GM21529 (cell line): ENCODE measurements around the gene NCAN.
"Not testable (repeated sequence)": the region's sequence is repeated elsewhere in the genome, so short reads cannot be mapped to it uniquely, and the experiment has no call there.

Experiments
- ATAC-seq: cut with Tn5 transposase; IDR thresholded peaks from one replicate; pipeline ENCODE4 v1.9.1; 2021; ENCODE audit not compliant: unreplicated experiment

The NCAN gene

GRCh38 chr19:19192910-19193423, 18.8 kb upstream of the NCAN start:
- no peak for ATAC-seq

GRCh38 chr19:19193926-19194325, 17.8 kb upstream of the NCAN start:
- ATAC-seq = no peak

DNA sequence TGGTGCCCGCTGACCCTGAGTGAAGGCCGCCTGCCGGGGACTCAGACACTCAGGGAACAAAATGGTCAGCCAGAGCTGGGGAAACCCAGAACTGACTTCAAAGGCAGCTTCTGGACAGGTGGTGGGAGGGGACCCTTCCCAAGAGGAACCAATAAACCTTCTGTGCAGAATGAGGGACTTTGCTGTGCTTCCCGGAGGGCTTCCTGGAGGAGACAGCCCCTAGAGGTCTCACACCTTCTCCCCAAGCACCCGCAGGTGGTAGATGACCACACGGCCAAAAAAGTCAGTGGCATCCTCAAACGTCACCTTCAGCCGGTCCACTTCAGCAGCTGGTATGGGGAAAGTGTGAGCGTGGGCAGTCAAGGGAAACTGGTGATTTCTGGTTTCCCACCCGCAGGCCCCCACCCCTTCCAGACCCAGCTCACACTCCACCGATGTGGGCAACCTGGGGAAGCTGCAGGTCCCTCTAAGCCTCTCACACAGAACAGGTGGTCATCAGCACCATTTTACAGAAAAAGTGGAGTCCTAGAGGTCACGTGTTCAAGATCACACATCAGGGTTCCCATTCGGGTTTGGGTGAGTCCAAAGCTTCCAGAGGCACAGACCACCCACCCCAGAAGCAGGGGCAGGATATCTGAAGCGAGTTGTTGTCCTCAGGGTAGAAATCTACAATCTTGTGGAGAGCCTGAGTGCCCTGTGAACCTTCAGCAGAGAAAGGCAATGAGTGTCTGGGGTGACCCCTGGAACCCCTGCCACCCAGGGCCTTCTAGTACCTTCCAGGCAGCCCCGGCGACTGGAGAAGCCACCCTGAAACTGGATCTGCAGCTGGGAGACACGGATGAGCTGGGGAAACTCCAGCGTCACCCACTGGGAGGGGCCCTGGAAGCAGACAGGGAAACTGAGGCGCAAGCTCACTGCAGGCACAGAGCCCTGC, 9.8 kb upstream of the NCAN start:
- no peak for ATAC-seq

DNA sequence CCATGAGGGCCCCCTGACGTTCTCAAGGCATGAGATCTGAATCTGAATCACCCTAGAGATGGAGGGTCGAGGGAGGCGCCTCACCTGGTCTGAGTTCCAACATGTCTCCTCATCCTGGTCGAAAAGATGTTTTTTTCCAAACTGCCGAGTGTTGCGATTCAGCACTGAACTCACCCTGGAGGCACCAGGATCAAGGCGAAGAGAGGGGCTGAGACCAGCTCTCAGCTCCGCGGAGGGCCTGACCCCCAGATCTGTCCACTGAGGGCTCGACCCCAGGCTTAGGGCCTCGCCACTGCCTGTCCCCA, 9.1 kb upstream of the NCAN start:
- no peak for ATAC-seq

- ATAC-seq = peak; percentile 67
Measured at GRCh38 chr19:19203012-19203856, 8.5 kb upstream of the NCAN start, which contains the start of gene NR2C2AP. TSS of gene NR2C2AP (minus strand) at chr19:19203414. CDS start at chr19:19203060, 354 bp downstream.

GRCh38 chr19:19204181-19204580, 7.6 kb upstream of the NCAN start:
- no peak for ATAC-seq

GRCh38 chr19:19205416-19206410, 6.0 kb upstream of the NCAN start:
- no peak for ATAC-seq

DNA sequence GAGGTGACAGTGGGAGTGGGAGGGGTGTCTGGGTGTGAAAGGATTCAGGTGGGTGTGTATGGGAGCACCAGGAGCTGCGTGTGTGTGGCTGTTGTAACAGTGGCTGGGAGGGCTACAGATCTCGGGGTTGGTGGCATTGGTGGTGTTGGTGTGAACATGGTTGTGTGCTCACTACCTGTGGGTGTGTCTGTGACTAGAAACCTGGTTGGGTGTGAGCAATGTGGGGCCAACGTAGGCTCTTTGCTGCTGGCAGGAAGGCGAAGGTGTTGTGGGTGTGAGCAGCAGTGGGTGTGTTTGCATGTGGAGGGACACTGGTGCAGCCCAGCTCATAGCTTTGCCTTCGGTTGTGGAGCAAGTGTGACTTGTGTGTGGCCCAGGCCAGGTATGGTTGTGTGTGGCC, 4.8 kb upstream of the NCAN start:
- no peak for ATAC-seq

DNA sequence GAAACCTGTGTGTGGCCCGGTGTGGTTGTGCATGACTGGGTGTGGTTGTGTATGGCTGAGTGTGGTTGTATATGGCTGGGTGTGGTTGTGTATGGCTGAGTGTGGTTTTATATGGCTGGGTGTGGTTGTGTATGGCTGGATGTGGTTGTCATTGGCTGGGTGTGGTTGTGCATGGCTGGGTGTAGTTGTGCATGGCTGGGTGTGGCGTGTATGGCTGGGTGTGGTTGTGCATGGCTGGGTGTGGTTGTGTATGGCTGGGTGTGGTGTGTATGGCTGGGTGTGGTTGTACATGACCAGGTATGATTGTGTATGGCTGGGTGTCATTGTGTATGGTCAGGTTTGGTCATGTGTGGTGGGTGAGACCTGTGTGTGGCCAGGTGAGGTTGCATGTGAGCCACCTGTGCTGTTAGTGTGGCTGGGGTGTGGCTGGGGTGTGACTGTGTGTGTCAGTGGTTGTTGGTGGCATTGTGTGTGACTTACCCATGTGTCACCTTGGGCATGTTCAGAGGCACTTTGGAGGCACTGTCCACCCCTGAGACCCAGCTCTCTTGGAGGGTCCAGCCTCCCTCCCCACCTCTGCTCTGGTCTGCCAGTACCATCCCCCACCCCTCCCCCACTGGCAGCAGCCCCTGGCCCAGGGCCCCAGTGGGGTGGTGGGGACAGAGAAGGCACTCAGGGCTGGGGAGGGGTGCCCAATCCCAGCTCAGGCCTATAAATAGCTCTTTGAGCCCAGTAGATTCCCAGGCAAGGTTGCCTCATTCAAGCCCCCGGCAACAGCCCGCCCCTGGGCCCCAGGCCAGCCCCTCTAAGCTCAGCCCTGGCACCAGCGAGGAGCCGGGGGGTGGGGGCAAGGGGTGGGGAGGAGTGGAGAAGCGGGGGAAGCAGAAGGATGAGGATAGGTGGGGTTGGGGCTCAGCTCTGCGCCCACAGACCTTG, 3.9 kb upstream of the NCAN start:
- no peak for ATAC-seq

DNA sequence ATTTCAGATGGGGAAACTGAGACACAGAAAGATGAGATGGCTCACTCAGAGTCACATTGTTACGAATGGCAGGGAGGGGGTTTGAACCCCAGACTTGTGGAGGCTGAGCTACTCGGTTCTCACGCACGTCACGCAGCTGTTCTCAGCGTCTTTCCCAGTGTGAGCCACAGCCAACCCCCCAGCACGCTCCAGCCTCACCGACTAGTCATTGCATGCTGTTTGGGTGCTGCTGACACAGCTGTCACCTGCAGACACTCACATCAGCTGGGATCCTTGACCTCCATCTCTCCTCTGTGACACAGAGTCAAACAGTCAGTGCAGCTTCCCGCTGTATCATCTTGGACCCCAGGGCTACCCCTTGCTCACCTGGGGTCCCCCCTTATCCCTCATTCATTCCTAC, 2.4 kb upstream of the NCAN start:
- ATAC-seq = no peak

GRCh38 chr19:19212916-19213315, 1.2 kb downstream of the NCAN start:
- ATAC-seq = no peak

DNA sequence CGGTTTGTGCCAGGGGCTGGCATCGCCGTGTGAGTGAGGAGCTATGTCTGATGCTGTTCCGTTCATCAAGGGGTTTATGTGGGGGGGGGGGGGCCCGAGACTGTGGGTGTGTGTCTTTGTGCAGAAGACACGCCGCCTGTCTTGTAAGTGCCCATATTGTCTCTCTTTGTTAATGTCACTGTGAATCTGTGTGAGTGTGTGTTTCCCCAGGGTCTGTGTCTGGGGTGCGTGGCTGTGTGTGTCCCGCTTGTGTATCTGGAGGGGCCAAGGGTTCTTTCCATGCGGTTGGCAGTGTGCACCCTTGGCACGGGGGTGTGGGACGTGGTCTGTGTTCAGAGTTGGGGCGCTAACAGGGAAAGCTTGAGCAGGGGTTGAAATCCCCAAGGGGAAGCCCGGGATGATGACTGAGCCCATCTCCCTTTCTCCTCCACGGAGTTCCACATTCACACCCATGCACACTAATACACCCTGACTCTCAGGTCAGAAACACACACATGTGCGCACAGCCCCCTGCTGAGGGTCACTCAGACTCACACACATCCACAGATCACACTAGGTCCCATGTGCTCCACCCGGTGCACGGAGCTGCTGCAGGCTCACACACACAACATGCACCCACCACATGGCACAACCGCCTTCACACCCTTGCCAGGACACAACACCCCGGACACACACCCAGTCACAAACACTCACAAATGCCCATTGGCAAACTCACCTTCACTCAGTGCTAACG, 1.8 kb downstream of the NCAN start:
- ATAC-seq = no peak

DNA sequence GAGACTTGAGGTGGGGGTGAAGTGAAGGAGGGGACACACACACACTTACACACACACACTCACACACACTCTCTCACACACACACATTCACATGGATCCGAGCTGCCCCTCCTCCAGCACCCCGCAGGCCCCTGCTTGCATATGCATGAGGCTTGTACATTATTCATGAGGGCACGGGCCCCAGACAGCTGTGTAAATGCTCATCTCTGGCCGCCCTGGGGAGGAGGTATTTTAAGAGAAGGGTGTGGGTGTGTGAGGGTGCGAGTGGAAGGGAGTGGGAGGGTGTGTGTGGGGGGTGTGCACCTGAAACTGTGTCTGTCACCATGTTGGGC, 2.4 kb downstream of the NCAN start:
- no peak for ATAC-seq

DNA sequence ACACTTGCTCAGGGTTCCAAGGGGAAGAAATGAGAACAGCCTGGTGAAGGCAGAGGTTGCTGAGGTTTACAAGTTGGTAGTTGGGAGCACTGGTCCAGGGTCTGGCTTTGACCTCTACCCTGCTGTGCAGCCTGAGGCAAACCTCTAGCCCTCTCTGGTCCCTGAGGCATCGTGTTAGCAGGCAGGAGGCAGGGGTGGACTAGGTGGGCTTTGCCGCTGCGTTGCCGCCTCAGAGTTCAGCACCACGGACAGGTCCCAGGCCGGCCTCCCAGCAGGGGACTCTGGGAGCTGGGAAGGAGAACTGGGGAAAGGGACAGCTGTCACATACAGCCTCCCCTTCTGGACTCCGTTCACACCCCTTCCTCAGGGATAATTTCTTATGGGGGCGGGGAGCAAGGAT, 3.1 kb downstream of the NCAN start:
- ATAC-seq = no peak

GRCh38 chr19:19215792-19216191, 4.0 kb downstream of the NCAN start:
- no peak for ATAC-seq

DNA sequence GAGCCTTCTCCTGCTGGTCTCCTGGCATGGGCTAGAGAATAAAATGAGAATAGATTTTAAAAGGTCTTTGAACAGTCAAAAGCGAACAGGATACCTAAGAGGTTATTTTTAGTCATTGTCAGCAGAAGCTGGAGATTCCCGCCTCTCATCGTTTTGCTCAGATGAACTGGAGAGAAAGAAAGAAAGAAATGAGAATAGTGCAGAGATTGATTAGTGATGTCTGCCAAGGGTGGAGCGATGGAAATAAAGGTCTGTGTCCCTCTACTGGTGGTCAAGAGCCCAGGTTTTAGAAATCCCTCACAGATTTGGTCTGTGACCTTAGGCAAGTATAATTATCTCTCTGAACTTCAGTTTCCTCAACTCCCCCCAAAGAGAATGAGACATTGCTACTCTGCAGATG, 5.3 kb downstream of the NCAN start:
- no peak for ATAC-seq

- ATAC-seq = no peak
Measured at GRCh38 chr19:19218911-19219310, 7.2 kb downstream of the NCAN start.

DNA sequence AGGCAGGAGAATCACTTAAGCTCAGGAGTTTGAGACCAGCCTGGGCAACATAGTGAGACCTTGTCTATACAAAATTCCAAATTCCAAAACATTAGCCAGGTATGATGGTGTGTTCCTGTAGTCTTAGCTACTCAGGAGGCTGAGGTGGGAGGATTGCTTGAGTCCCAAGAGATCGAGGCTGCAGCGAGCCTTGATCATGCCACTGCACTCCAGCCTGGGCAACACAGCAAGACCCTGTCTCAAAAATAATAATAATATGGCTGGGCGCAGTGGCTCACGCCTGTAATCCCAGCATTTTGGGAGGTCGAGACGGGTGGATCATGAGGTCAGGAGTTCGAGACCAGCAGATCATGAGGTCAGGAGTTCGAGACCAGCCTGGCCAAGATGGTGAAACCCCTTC, 9.2 kb downstream of the NCAN start:
- not testable (repeated sequence) for ATAC-seq

- no peak for ATAC-seq
Measured at GRCh38 chr19:19223060-19223459, 11.3 kb downstream of the NCAN start.
